Epithelial cell of proximal tubule (primary cell): ENCODE results near the gene FCRL4. TPM values are rescaled to one million over a fixed set of nuclear protein-coding genes. Genes with fewer than 3 reads are reported as not detected.

Experiments
- DNase-seq: peaks from one replicate; pipeline ENCODE4 v3.0.0-alpha.2; 2011; ENCODE audit warnings: low read depth
- H3K4me3 ChIP-seq: 2 replicates; pipeline ENCODE4 v1.5.1; 2011; ENCODE audit warnings: low read depth, mild to moderate bottlenecking, low read length
- CTCF ChIP-seq: conservative IDR thresholded peaks from 2 replicates; pipeline ENCODE4 v1.5.1; 2012; ENCODE audit warnings: low read depth, mild to moderate bottlenecking, low read length
- total RNA-seq: library from RNA; depleted of rRNA; stranded (reverse); fragments of >200 nt; gene quantifications from 2 replicates; pipeline ENCODE4 v1.2.3, GENCODE V29; 2015

Gene FCRL4
- total RNA-seq, 1 donor from 2014 or later: not detected

DNA sequence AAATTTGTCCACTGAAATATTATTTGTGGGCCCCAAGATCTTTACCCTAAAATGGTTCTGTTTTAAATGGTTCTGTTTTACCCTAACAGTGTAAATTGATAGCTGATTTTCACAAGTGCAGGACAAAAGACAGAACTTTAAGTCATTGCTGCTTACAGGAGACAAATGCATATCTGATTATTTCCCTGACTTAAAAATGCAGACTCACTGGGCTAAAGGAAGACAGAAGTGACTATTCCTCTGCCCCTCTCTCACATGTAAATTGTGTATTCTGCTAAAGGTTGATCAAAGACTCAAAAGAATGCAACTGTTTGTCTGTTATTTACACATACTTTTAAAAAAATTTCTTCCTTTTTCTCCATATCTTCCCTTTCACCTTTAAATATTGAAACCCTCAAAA lies 58.3 kb downstream of the FCRL4 start:
- DNase-seq: no peak
- TF ChIP-seq CTCF: no peak

GRCh38 chr1:157532569-157532968 lies 65.3 kb downstream of the FCRL4 start:
- no peak for DNase-seq
- TF ChIP-seq CTCF: no peak
- H3K4me3 ChIP-seq: no peak overlapping the region

More for the DNA sequence above, 58.3 kb downstream of the FCRL4 start:
- no peak overlapping the region for H3K4me3 ChIP-seq

GRCh38 chr1:157523774-157524493 lies 74.0 kb downstream of the FCRL4 start:
- DNase-seq: no peak
- TF ChIP-seq CTCF: no peak
- no peak overlapping the region for H3K4me3 ChIP-seq

Other genes with a start within 250 kb of the FCRL4 start
- gene FCRL5, start 45.6 kb downstream of the FCRL4 start, total RNA-seq: not detected in 2 replicates
- gene FCRL3, start 102.7 kb upstream of the FCRL4 start, total RNA-seq: not detected in 2 replicates
- not detected in 2 replicates for gene FCRL2, start 179.0 kb upstream of the FCRL4 start, total RNA-seq
- not detected in 2 replicates for gene FCRL1, start 222.0 kb upstream of the FCRL4 start, total RNA-seq
- not detected in 2 replicates for gene CD5L, start 243.7 kb upstream of the FCRL4 start, total RNA-seq